ENCODE results near the gene AUTS2.

GRCh38 chr7:70178211-70178610 lies 579.9 kb downstream of the AUTS2 start:
- TF ChIP-seq CTCF (IDR thresholded peaks at IDR 0.05; ENCODE audit: insufficient read depth, low read length, poor library complexity, severe bottlenecking) (no peak), EZH2phosphoT487 (conservative IDR thresholded peaks at IDR 0.05; ENCODE audit: low read length) (no peak)

Data from SU-DHL-6 (cell line).